Stimulated activated CD4-positive, alpha-beta T cell treated with anti-CD3 and anti-CD28 coated beads, Interleukin-2, amount 100 ng/mL, for 24 hours (primary cell): ENCODE data around the gene DAAM2.

Experiments
- DNase-seq, 2 donors: peaks; one replicate each; pipeline ENCODE4 v3.0.0-alpha.2; 2020

The DAAM2 gene

GRCh38 chr6:39849764-39850163 is 57.6 kb downstream of the DAAM2 start:
- no peak for DNase-seq

- no peak for DNase-seq
Measured at GRCh38 chr6:39850736-39851297, 58.6 kb downstream of the DAAM2 start.

- no peak for DNase-seq
Measured at GRCh38 chr6:39851331-39851730, 59.2 kb downstream of the DAAM2 start.

GRCh38 chr6:39852324-39852723 is 60.1 kb downstream of the DAAM2 start:
- no peak for DNase-seq

DNA sequence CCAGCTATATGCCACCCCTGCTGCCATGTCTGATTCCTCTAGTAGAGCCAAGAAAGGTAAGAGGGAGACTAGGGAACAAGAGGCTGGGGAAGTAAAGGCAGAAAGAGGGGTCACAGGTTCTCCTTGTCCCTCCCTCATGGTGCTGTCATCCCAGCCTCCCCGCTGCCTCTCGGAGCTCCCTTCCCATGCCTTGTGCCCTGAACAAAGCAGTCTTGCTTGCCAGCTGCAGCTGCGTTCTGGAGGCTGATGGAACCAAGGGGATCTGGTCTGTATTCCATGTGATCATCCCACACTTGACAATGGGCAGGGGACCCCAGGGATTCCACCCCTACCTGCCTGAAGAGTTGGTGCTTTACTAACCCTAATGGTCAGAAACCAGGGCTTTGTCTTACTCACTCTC is 61.4 kb downstream of the DAAM2 start:
- no peak for DNase-seq

DNA sequence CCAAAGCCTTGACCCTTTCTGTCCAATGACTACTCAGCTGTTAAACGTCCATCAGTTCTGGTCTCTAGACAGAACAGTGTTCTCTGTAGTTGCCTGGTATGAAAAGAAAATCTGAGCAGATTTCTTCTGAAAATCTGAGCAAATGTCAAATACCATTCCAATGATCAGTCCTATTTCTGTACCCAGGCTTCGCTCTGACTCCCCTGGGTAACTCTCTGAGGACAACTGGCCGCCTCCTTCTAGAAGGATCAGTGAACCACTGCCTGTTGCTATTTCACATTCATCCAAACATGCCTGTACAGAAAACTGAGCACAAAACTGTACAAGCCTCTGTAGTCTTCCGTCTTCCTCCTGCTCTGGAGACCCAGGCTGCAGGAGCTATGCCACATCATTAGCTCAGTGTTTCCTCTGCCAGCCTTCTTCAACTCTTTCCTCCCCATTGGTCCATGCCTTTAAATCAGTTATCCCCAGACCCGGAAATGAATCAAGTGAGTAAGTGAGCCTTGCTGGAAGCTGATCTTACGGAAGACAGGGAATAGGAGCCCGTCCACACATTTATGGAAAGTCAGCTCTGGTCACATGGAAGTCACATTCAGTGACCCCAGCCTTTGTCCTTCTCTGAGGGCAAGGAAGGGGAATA is 63.3 kb downstream of the DAAM2 start:
- no peak for DNase-seq

GRCh38 chr6:39859025-39859424 is 66.8 kb downstream of the DAAM2 start:
- no peak for DNase-seq

DNA sequence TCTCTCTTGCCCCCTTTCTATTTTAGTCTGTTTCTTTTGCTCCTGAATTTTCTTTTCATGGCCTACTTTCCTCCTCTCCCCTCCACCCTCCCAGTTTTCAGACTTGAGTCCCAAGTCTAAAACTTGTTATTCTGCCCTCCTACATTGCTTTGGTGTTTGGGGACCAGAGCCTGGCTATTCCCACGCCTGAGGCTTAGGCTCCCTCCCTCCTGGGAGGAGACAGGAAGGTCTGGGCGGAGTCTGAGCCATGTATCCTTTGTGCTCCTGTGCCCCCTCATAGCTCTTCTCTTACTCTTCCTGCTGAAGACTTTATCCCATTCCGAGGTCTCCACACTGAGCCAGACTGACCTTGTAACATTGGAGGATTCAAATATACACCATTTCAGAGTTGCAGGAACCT is 69.5 kb downstream of the DAAM2 start:
- no peak for DNase-seq

- DNase-seq = peak; percentile 73 to 77
Measured at GRCh38 chr6:39865011-39865888, 73.1 kb downstream of the DAAM2 start.

DNA sequence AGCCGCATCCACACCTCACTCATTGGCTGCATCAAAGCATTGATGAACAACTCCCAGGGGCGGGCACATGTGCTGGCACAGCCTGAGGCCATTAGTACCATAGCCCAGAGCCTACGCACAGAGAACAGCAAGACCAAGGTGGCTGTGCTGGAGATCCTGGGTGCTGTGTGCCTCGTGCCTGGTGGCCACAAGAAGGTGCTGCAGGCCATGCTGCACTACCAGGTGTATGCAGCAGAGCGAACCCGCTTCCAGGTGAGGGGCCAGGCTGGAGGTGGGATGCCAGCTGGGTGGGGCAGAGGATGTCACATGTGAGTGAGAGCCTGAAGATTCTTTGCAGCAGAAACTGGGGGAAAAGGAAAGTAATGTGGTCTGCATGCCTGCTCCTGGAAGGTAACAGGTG is 75.4 kb downstream of the DAAM2 start:
- no peak for DNase-seq

GRCh38 chr6:39870950-39871349 is 78.8 kb downstream of the DAAM2 start:
- DNase-seq = no peak

GRCh38 chr6:39873439-39873838 is 81.3 kb downstream of the DAAM2 start:
- no peak for DNase-seq

- DNase-seq = no peak
Measured at GRCh38 chr6:39876111-39876510, 83.9 kb downstream of the DAAM2 start.

GRCh38 chr6:39876826-39877225 is 84.7 kb downstream of the DAAM2 start:
- DNase-seq = no peak

- no peak for DNase-seq
Measured at GRCh38 chr6:39879535-39879934, 87.4 kb downstream of the DAAM2 start.

GRCh38 chr6:39880594-39880993 is 88.4 kb downstream of the DAAM2 start:
- no peak for DNase-seq

DNA sequence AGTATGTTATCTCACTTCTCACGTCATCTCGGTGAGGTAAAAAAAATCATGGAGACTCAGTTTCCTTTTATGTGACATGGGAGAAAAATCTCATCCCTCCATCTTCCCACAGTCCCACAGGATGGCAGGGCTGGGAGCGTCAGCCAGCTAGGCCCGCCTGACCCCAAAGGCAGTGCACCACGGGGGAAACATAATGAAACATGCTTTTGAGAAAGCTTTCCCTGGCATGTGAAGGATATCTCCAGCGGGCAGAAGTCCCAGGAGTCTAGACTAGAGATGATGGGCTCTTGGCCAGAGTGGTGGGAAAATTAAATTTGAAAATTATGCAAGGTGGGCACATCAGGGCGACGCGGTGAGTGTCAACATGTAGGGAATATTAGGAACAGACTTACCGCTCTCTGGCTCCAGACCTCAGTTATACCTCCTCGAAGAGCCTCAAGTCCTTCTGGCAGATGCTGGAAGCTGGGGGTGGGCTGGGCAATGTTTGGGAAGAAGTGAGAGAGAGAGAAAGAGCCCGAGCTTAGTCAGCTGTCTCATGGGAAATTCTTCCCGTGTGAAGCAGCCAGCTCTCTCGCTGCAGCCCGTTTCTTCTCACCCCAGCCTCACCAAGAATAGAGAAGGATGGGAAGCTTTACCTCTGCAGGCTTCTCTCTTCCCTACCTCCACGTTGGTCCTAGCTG is 89.8 kb downstream of the DAAM2 start:
- no peak for DNase-seq

- DNase-seq = no peak
Measured at GRCh38 chr6:39882531-39882899, 90.3 kb downstream of the DAAM2 start.

GRCh38 chr6:39884696-39885095 is 92.5 kb downstream of the DAAM2 start:
- no peak for DNase-seq

DNA sequence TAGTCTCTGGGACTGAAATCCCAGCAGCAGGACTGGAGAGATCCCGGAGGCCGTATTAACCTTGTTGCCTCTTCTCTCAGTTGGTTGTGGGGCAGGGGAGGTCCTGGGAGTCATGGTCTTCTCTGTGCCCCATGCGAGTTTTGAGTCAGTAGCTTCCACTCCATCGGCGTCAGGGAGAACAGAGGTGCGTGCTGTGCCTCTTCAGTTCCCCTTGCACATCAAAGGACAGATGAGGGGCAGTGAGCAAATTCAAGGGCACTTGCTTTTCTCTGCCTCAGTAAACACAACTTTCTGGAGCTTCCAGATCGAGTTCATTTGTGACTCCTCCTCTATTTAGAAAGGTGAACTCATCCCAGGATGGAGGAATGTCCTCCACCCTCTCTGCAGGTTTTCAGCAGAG is 93.5 kb downstream of the DAAM2 start:
- DNase-seq = no peak

DNA sequence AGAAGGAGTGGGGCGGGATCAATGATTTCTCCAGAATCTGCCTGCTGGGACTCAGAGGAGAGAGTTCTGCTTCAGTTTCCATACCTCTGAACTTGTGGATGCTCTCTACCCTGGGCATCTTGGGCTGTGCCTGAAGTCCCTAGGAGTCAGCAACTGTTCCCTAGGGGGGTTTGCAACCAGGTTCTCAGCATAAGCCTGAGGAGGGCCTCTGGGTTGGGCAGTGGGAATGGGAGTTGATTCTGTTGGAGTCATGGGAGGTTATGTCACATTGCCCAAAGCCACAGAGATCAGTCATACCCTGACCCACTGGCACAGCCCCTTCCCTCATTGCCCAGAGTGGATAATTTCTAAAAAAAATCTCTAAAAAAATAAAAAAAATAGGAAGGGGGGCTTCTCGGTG is 94.7 kb downstream of the DAAM2 start:
- no peak for DNase-seq

DNA sequence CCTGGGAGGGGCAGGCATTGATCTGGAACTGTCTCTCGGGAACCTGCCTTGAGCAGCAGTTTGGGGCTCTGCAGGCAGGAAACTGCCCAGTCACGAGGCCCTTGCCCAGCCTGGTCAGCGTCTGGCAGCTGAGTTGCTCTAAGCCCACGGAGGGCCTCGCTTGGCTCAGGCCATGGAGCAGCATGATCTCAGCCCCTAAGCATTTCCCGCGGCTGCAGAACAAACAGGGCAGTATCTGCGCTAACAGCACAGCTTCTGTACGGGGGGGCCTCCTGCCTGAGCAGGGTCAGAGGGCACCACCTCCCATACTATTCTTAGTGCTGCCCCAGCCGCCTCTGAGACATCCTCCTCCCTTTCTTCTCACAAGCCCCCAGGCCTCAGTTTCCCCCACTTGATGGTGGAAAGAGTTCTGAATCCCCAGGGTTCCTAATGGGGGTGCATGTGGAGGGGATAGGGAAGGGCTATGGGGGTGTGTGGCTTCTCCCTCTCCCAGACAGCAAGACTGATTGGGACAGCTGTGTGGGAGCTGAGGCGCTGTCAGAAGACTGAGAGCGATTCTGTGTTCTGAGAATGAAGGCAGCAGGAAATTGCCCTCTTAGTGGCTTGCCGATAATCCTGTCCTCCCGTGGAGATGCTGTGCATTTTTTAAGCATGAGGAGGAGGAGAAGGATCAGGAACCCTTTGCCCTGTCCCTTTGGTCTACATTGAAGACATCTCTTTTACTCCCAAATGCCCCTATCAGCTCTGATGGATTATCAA is 95.7 kb downstream of the DAAM2 start:
- no peak for DNase-seq

- no peak for DNase-seq
Measured at GRCh38 chr6:39889229-39889628, 97.1 kb downstream of the DAAM2 start.
